Gastroesophageal sphincter (tissue), 4 donors: Measurements from ENCODE around the gene WWTR1. TPM values are rescaled to one million over a fixed set of nuclear protein-coding genes. Genes with fewer than 3 reads are reported as not detected.

Source experiments
- ATAC-seq: fragments of 150-250 bp; one replicate; pipeline ENCODE4 v1.9.1; 2016; ENCODE audit warnings: mild to moderate bottlenecking, moderate library complexity
- H3K27ac ChIP-seq, 4 donors: fragments of 200-600 bp; sonication (generic) in 3 of 4; 1 replicate in 3 of 4; 2 replicates in 1 of 4; pipeline ENCODE4 v1.5.1; 2016 to 2019
- H3K27me3 ChIP-seq: fragments of 200-600 bp; sonication (generic); one replicate; pipeline ENCODE4 v1.5.1; 2019
- H3K36me3 ChIP-seq, 2 donors: fragments of 200-600 bp; sonication (generic); one replicate each; pipeline ENCODE4 v1.5.1; 2019; ENCODE audit warnings: control low read depth in 1 of 2
- H3K4me1 ChIP-seq, 3 donors: fragments of 200-600 bp; sonication (generic); 1 replicate in 2 of 3; 2 replicates in 1 of 3; pipeline ENCODE4 v1.5.1; 2016 to 2019; ENCODE audit warnings: control low read depth in 2 of 3
- H3K4me3 ChIP-seq, 2 donors: fragments of 200-600 bp; sonication (generic); one replicate each; pipeline ENCODE4 v1.5.1; 2019; ENCODE audit warnings: mild to moderate bottlenecking in 1 of 2, moderate library complexity in 1 of 2
- H3K9me3 ChIP-seq, 3 donors: fragments of 200-600 bp; sonication (generic); one replicate each; pipeline ENCODE4 v1.5.1; 2017 to 2019; ENCODE audit warnings: control low read depth in 2 of 3
- CTCF ChIP-seq, 4 experiments: fragments of 200-600 bp in 2 of 4; fragments of 450-650 bp in 2 of 4; sonication (generic) in 1 of 4; IDR thresholded peaks; one replicate each; pipeline ENCODE4 v1.5.1; 2017 to 2019; ENCODE audit warnings: antibody characterized with exemption in 4 of 4, mild to moderate bottlenecking in 2 of 4, moderate library complexity in 2 of 4
- EP300 ChIP-seq: sonication (generic); formaldehyde crosslinking; IDR thresholded peaks from one replicate; pipeline ENCODE4 v1.6.1; 2017; ENCODE audit warnings: antibody characterized with exemption, mild to moderate bottlenecking
- POLR2A ChIP-seq, 2 donors: fragments of 450-650 bp; IDR thresholded peaks; one replicate each; pipeline ENCODE4 v1.6.1; 2017; ENCODE audit warnings: antibody characterized with exemption in 2 of 2, mild to moderate bottlenecking in 2 of 2, moderate library complexity in 1 of 2
- POLR2AphosphoS5 ChIP-seq: sonication (generic); formaldehyde crosslinking; IDR thresholded peaks from one replicate; pipeline ENCODE4 v1.6.1; 2017; ENCODE audit warnings: antibody characterized with exemption
- WGBS, 2 donors: methylation state at CpG; one replicate each; pipeline ENCODE4 v1.1.5; 2018; ENCODE audit warnings: low coverage in 1 of 2; 5-methylcytosine and 5-hydroxymethylcytosine counted together
- total RNA-seq, 4 donors: library from RNA; depleted of rRNA; stranded (reverse); fragments of >200 nt; gene quantifications; one replicate each; pipeline ENCODE4 v1.1.0, GENCODE V29; 2016

The WWTR1 gene
- total RNA-seq, 4 donors from 2014 or later = 239 to 482 (median 321) TPM

GRCh38 chr3:149634573-149634972, 23.3 kb downstream of the WWTR1 start:
- Histone ChIP-seq H3K36me3 (no peaks in the 10 kb centered on the region), H3K27ac (peak overlapping the region; percentile 20 to 79 (median 56)), H3K4me3 (no peak overlapping the region), H3K27me3 (no peaks in the 10 kb centered on the region), H3K4me1 (peaks cover 18 to 99% (median 30%) of the 10 kb centered on the region in 3 donors), H3K9me3 (no peaks in the 10 kb centered on the region)
- TF ChIP-seq EP300 = no peak
- no peak for TF ChIP-seq POLR2AphosphoS5
- no peak for TF ChIP-seq POLR2A (IDR thresholded peaks at IDR 0.05)
- no peak for TF ChIP-seq CTCF (IDR thresholded peaks at IDR 0.05)
- WGBS, 2 donors = 67 to 82% methylated on average over 1 to 4 of the region's 4 CpGs
- no peak for ATAC-seq

GRCh38 chr3:149634072-149634471, 23.8 kb downstream of the WWTR1 start:
- Histone ChIP-seq H3K4me1 (peaks cover 21 to 99% (median 28%) of the 10 kb centered on the region in 3 donors), H3K4me3 (no peak overlapping the region), H3K27me3 (no peaks in the 10 kb centered on the region), H3K27ac (peak overlapping the region; percentile 20 to 79 (median 56)), H3K9me3 (no peaks in the 10 kb centered on the region), H3K36me3 (no peaks in the 10 kb centered on the region)
- no peak for ATAC-seq
- 27 to 30% methylated on average over 4 of the region's 4 CpGs for WGBS, 2 donors
- no peak for TF ChIP-seq POLR2A (IDR thresholded peaks at IDR 0.05)
- no peak for TF ChIP-seq CTCF (IDR thresholded peaks at IDR 0.05)
- no peak for TF ChIP-seq EP300
- no peak for TF ChIP-seq POLR2AphosphoS5

GRCh38 chr3:149632225-149632624, 25.6 kb downstream of the WWTR1 start:
- Histone ChIP-seq H3K9me3 (no peaks in the 10 kb centered on the region), H3K36me3 (no peaks in the 10 kb centered on the region), H3K27ac (no peak overlapping the region), H3K4me1 (peaks cover 15 to 95% (median 21%) of the 10 kb centered on the region in 3 donors), H3K27me3 (no peaks in the 10 kb centered on the region), H3K4me3 (no peak overlapping the region)
- ATAC-seq = no peak
- TF ChIP-seq EP300 = no peak
- TF ChIP-seq POLR2AphosphoS5 = no peak
- TF ChIP-seq CTCF (IDR thresholded peaks at IDR 0.05) = no peak
- no peak for TF ChIP-seq POLR2A (IDR thresholded peaks at IDR 0.05)
- 87 to 88% methylated on average over 5 of the region's 5 CpGs for WGBS, 2 donors

GRCh38 chr3:149630806-149631205, 27.0 kb downstream of the WWTR1 start:
- H3K9me3 ChIP-seq = no peaks in the 10 kb centered on the region
- H3K4me3 ChIP-seq = no peak overlapping the region
- no peaks in the 10 kb centered on the region for H3K27me3 ChIP-seq
- no peaks in the 10 kb centered on the region for H3K36me3 ChIP-seq
- TF ChIP-seq POLR2AphosphoS5 (no peak), EP300 (no peak), CTCF (IDR thresholded peaks at IDR 0.05) (no peak), POLR2A (IDR thresholded peaks at IDR 0.05) (no peak)
- WGBS, 2 donors = 81 to 86% methylated on average over 1 of the region's 1 CpG
- no peak overlapping the region for H3K27ac ChIP-seq
- ATAC-seq = no peak
- H3K4me1 ChIP-seq = peaks cover 16 to 96% (median 19%) of the 10 kb centered on the region in 3 donors

GRCh38 chr3:149628957-149629670, 28.7 kb downstream of the WWTR1 start:
- H3K27me3 ChIP-seq = no peaks in the 10 kb centered on the region
- TF ChIP-seq CTCF (IDR thresholded peaks at IDR 0.05) = no peak
- no peak for TF ChIP-seq EP300
- TF ChIP-seq POLR2A (IDR thresholded peaks at IDR 0.05) = no peak
- no peak for TF ChIP-seq POLR2AphosphoS5
- peak overlapping the region in 3 of 4 donors; percentile 5 to 52 (median 48) for H3K27ac ChIP-seq
- no peaks in the 10 kb centered on the region for H3K36me3 ChIP-seq
- no peak overlapping the region for H3K4me3 ChIP-seq
- H3K9me3 ChIP-seq = no peaks in the 10 kb centered on the region
- H3K4me1 ChIP-seq = peaks cover 4 to 96% (median 20%) of the 10 kb centered on the region in 3 donors
- 72 to 73% methylated on average over 6 of the region's 6 CpGs for WGBS, 2 donors
- ATAC-seq = peak; percentile 42
